Astrocyte (in vitro differentiated cells and primary cell): Measurements from ENCODE around the gene HAND1. TPM values are rescaled to one million over a fixed set of nuclear protein-coding genes. Genes with fewer than 3 reads are reported as not detected.

Experiments used
- DNase-seq: peaks from one replicate; pipeline ENCODE4 v3.0.0-alpha.2; 2010; ENCODE audit warnings: low read depth
- FAIRE-seq: peaks from 2 replicates; lab custom pipeline; 2011; peaks lifted over from hg19 to GRCh38; lab: Jason Lieb, UNC
- H2AFZ ChIP-seq: 2 replicates; pipeline ENCODE4 v1.6.0; 2012; ENCODE audit warnings: low read depth, low read length, inconsistent platforms
- H3K27ac ChIP-seq: 2 replicates; pipeline ENCODE4 v1.5.1; 2011; ENCODE audit warnings: low read depth, low read length, inconsistent platforms
- H3K27me3 ChIP-seq: 2 replicates; pipeline ENCODE4 v1.6.0; 2011; ENCODE audit warnings: low read length, inconsistent platforms; ENCODE audit not compliant: insufficient read depth
- H3K36me3 ChIP-seq: 2 replicates; pipeline ENCODE4 v1.5.1; 2011; ENCODE audit warnings: low read length, inconsistent platforms; ENCODE audit not compliant: insufficient read depth
- H3K4me1 ChIP-seq: 2 replicates; pipeline ENCODE4 v1.5.1; 2011; ENCODE audit warnings: low read length, inconsistent platforms; ENCODE audit not compliant: insufficient read depth
- H3K4me2 ChIP-seq: 2 replicates; pipeline ENCODE4 v1.6.0; 2012; ENCODE audit warnings: low read length, inconsistent platforms
- H3K4me3 ChIP-seq: 2 replicates; pipeline ENCODE4 v1.5.1; 2011; ENCODE audit warnings: low read depth, mild to moderate bottlenecking, low read length, inconsistent platforms; ENCODE audit not compliant: insufficient read depth
- H3K79me2 ChIP-seq: 2 replicates; pipeline ENCODE4 v1.6.0; 2012; ENCODE audit warnings: mild to moderate bottlenecking, low read length, inconsistent platforms; ENCODE audit not compliant: insufficient read depth
- H3K9ac ChIP-seq: 2 replicates; pipeline ENCODE4 v1.6.0; 2012; ENCODE audit warnings: mild to moderate bottlenecking, low read length, inconsistent platforms
- H3K9me3 ChIP-seq: 2 replicates; pipeline ENCODE4 v1.5.1; 2012; ENCODE audit warnings: low read depth, mild to moderate bottlenecking, low read length, inconsistent platforms; ENCODE audit not compliant: insufficient read depth
- H4K20me1 ChIP-seq: 2 replicates; pipeline ENCODE4 v1.6.0; 2012; ENCODE audit warnings: low read length, inconsistent platforms; ENCODE audit not compliant: insufficient read depth
- H3K27ac Mint-ChIP-seq: one replicate; pipeline ENCODE4 v1.8.0; 2021; ENCODE audit warnings: mild to moderate bottlenecking, mixed read lengths; ENCODE audit not compliant: unreplicated experiment
- H3K27me3 Mint-ChIP-seq: one replicate; pipeline ENCODE4 v1.8.0; 2021; ENCODE audit warnings: low read depth, mixed read lengths; ENCODE audit not compliant: unreplicated experiment
- H3K36me3 Mint-ChIP-seq: one replicate; pipeline ENCODE4 v1.8.0; 2021; ENCODE audit warnings: low read depth, mixed read lengths; ENCODE audit not compliant: unreplicated experiment
- H3K4me1 Mint-ChIP-seq: one replicate; pipeline ENCODE4 v1.8.0; 2021; ENCODE audit warnings: low read depth, mixed read lengths; ENCODE audit not compliant: unreplicated experiment
- H3K4me3 Mint-ChIP-seq: one replicate; pipeline ENCODE4 v1.8.0; 2021; ENCODE audit warnings: mild to moderate bottlenecking, moderate library complexity, mixed read lengths; ENCODE audit not compliant: unreplicated experiment
- H3K9me3 Mint-ChIP-seq: one replicate; pipeline ENCODE4 v1.8.0; 2021; ENCODE audit warnings: mild to moderate bottlenecking, mixed read lengths; ENCODE audit not compliant: unreplicated experiment
- EZH2 ChIP-seq: IDR thresholded peaks from 2 replicates; pipeline ENCODE4 v1.6.1; 2012; ENCODE audit warnings: mild to moderate bottlenecking, low read length, inconsistent platforms; ENCODE audit not compliant: insufficient read depth
- total RNA-seq: library from RNA; stranded (reverse); gene quantifications from 2 replicates; pipeline ENCODE4 v1.2.1, GENCODE V29; 2021
- TF ChIP-seq, protein P1 (sequence below): IDR thresholded peaks from 2 replicates; pipeline ENCODE4 v1.5.1; 2011; ENCODE audit warnings: low read depth, mild to moderate bottlenecking, inconsistent platforms, low read length, moderate library complexity; ENCODE audit not compliant: insufficient read depth

The HAND1 gene
- total RNA-seq, 1 donor from 2014 or later = not detected

- DNase-seq (no peak), FAIRE-seq (no peak)
- no peaks in the 10 kb centered on the region for H3K9me3 ChIP-seq
- no peak overlapping the region for H3K4me2 ChIP-seq
- Mint-ChIP-seq H3K27ac (no peak overlapping the region), H3K4me1 (no peaks in the 10 kb centered on the region), H3K9me3 (no peaks in the 10 kb centered on the region), H3K36me3 (no peaks in the 10 kb centered on the region), H3K4me3 (no peak overlapping the region), H3K27me3 (peaks cover 55% of the 10 kb centered on the region)
- H3K9ac ChIP-seq = no peak overlapping the region
- no peak overlapping the region for H3K27ac ChIP-seq
- no peaks in the 10 kb centered on the region for H4K20me1 ChIP-seq
- no peak overlapping the region for H3K4me3 ChIP-seq
- TF ChIP-seq, protein P1, sequence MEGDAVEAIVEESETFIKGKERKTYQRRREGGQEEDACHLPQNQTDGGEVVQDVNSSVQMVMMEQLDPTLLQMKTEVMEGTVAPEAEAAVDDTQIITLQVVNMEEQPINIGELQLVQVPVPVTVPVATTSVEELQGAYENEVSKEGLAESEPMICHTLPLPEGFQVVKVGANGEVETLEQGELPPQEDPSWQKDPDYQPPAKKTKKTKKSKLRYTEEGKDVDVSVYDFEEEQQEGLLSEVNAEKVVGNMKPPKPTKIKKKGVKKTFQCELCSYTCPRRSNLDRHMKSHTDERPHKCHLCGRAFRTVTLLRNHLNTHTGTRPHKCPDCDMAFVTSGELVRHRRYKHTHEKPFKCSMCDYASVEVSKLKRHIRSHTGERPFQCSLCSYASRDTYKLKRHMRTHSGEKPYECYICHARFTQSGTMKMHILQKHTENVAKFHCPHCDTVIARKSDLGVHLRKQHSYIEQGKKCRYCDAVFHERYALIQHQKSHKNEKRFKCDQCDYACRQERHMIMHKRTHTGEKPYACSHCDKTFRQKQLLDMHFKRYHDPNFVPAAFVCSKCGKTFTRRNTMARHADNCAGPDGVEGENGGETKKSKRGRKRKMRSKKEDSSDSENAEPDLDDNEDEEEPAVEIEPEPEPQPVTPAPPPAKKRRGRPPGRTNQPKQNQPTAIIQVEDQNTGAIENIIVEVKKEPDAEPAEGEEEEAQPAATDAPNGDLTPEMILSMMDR = no peak
- TF ChIP-seq EZH2 = no peak
- H3K36me3 ChIP-seq = no peaks in the 10 kb centered on the region
- H3K4me1 ChIP-seq = no peaks in the 10 kb centered on the region
- no peak overlapping the region for H2AFZ ChIP-seq
- H3K79me2 ChIP-seq = no peaks in the 10 kb centered on the region
- peaks cover 40% of the 10 kb centered on the region for H3K27me3 ChIP-seq
Observed at GRCh38 chr5:154498591-154498990, 20.6 kb upstream of the HAND1 start.

DNA sequence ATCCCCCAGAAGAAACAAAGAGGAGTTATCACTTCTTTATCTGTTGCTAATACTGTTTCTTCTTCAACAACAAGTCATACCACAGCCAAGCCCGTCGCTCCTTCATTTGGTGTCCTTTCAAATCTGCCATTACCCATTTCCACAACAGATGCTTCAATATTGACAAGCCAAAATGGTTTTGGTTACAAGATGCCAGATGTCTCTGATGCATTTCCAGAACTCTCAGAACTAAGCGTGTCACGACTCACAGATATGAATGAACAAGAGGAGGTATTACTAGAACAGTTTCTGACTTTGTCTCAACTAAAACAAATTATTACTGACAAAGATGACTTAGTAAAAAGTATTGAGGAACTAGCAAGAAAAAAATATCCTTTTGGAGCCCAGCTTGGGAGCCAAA lies 16.0 kb upstream of the HAND1 start:
- DNase-seq = no peak
- TF ChIP-seq, protein P1 = no peak
- TF ChIP-seq EZH2 = no peak
- H3K79me2 ChIP-seq = no peaks in the 10 kb centered on the region
- H3K27me3 ChIP-seq = peaks cover 43% of the 10 kb centered on the region
- H3K4me3 Mint-ChIP-seq = no peak overlapping the region
- H3K9me3 Mint-ChIP-seq = no peaks in the 10 kb centered on the region
- peaks cover 51% of the 10 kb centered on the region for H3K27me3 Mint-ChIP-seq
- no peak overlapping the region for H3K27ac ChIP-seq
- no peaks in the 10 kb centered on the region for H3K4me1 ChIP-seq
- H3K27ac Mint-ChIP-seq = no peak overlapping the region
- H2AFZ ChIP-seq = no peak overlapping the region
- no peak overlapping the region for H3K9ac ChIP-seq
- no peak for FAIRE-seq
- H4K20me1 ChIP-seq = no peaks in the 10 kb centered on the region
- H3K9me3 ChIP-seq = no peaks in the 10 kb centered on the region
- no peaks in the 10 kb centered on the region for H3K36me3 Mint-ChIP-seq
- H3K4me1 Mint-ChIP-seq = no peaks in the 10 kb centered on the region
- H3K4me3 ChIP-seq = no peak overlapping the region
- no peaks in the 10 kb centered on the region for H3K36me3 ChIP-seq
- H3K4me2 ChIP-seq = no peak overlapping the region

GRCh38 chr5:154493274-154493673 lies 15.2 kb upstream of the HAND1 start:
- H3K27me3 ChIP-seq = peaks cover 45% of the 10 kb centered on the region
- H3K4me1 ChIP-seq = no peaks in the 10 kb centered on the region
- no peak for DNase-seq
- Mint-ChIP-seq H3K9me3 (no peaks in the 10 kb centered on the region), H3K27ac (no peak overlapping the region), H3K36me3 (no peaks in the 10 kb centered on the region), H3K4me1 (no peaks in the 10 kb centered on the region), H3K4me3 (no peak overlapping the region), H3K27me3 (peaks cover 51% of the 10 kb centered on the region)
- H3K9me3 ChIP-seq = no peaks in the 10 kb centered on the region
- H3K9ac ChIP-seq = no peak overlapping the region
- no peak overlapping the region for H3K27ac ChIP-seq
- H3K36me3 ChIP-seq = no peaks in the 10 kb centered on the region
- no peak overlapping the region for H2AFZ ChIP-seq
- FAIRE-seq = no peak
- H3K79me2 ChIP-seq = no peaks in the 10 kb centered on the region
- H4K20me1 ChIP-seq = no peaks in the 10 kb centered on the region
- H3K4me2 ChIP-seq = no peak overlapping the region
- no peak overlapping the region for H3K4me3 ChIP-seq
- TF ChIP-seq, protein P1 = no peak
- no peak for TF ChIP-seq EZH2
